Activated naive CD4-positive, alpha-beta T cell treated with anti-CD3 and anti-CD28 coated beads, Interleukin-2, amount 50 U/mL, for 24 hours (primary cell): ENCODE measurements around the gene DLX4.

Source experiments
- H3K27ac Mint-ChIP-seq: one replicate; pipeline ENCODE4 v1.8.0; 2021; ENCODE audit warnings: mild to moderate bottlenecking, mixed read lengths
- H3K27me3 Mint-ChIP-seq: one replicate; pipeline ENCODE4 v1.8.0; 2021; ENCODE audit warnings: mixed read lengths
- H3K36me3 Mint-ChIP-seq: one replicate; pipeline ENCODE4 v1.8.0; 2021; ENCODE audit warnings: mixed read lengths
- H3K4me1 Mint-ChIP-seq: one replicate; pipeline ENCODE4 v1.8.0; 2021; ENCODE audit warnings: mixed read lengths
- H3K4me3 Mint-ChIP-seq: one replicate; pipeline ENCODE4 v1.8.0; 2021; ENCODE audit warnings: mild to moderate bottlenecking, mixed read lengths
- H3K9me3 Mint-ChIP-seq: one replicate; pipeline ENCODE4 v1.8.0; 2021; ENCODE audit warnings: mixed read lengths

The DLX4 gene

DNA sequence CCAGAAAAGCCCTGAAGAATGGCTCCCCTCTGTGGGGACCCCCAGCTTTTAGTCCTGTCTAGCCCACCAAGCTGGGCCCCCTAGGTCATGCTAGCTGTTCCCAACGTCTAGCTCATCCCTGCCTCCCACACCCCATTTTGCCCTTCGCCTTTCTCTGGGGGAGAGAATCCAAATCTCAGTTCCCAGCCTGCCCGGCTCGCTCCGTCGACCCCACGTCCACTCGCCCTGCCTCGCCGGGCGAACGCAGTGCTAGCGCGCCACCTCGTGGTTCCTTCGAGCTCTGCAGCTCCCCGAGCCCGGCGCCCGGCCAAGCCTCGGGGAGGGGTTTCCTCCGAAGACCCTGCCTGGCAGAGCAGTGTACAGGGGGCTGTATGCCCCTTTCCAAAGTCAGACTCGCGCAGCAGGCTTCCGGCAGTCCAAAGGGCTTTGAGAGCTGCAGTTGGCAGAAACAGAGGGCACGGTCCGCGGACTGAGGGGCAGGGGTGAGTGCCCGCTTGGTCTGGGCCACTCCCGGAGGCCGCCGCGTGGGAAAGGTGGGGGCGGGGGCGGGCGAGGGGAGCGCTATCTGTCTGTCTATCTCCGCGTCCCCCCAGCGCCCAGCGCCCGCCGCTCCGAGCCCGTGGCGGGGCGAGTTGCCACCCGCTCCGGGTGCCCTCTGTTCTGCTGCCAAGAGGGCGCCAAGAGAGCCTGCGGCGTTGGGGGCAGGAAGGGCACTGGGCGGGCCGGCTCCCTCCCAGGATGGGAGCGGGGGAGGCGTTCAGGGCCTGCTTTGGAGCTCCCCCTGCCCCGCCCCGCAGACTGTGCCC lies 27.7 kb downstream of the DLX4 start:
- peaks cover 27% of the 10 kb centered on the region for H3K4me1 Mint-ChIP-seq
- no peaks in the 10 kb centered on the region for H3K9me3 Mint-ChIP-seq
- H3K36me3 Mint-ChIP-seq, result no peaks in the 10 kb centered on the region
- peaks cover 56% of the 10 kb centered on the region for H3K27me3 Mint-ChIP-seq
- H3K4me3 Mint-ChIP-seq, result peak overlapping the region; percentile 58
- H3K27ac Mint-ChIP-seq, result no peak overlapping the region

DNA sequence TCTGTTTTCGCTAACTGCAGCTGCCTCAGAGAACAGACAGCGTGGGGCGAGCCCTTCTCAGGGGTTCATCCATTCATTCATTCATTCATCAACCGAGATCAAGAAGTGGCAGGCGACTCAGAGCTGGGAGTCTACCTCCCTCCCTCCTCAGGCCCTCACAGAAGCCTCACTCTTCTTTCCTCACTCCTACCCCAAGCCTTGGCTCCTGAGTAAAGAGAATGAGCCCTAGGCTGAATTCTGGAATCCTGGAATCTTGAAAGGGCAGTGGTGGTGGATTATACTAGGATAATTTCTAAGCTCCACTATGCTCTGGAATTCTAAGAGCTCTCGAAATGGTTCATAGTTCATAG lies 28.3 kb downstream of the DLX4 start:
- Mint-ChIP-seq H3K27me3 (peaks cover 54% of the 10 kb centered on the region), H3K9me3 (no peaks in the 10 kb centered on the region), H3K4me1 (peaks cover 27% of the 10 kb centered on the region), H3K4me3 (peak overlapping the region; percentile 49), H3K36me3 (no peaks in the 10 kb centered on the region), H3K27ac (no peak overlapping the region)

- no peaks in the 10 kb centered on the region for H3K9me3 Mint-ChIP-seq
- H3K4me1 Mint-ChIP-seq, result peaks cover 27% of the 10 kb centered on the region
- H3K27ac Mint-ChIP-seq, result no peak overlapping the region
- no peaks in the 10 kb centered on the region for H3K36me3 Mint-ChIP-seq
- H3K4me3 Mint-ChIP-seq, result no peak overlapping the region
- peaks cover 52% of the 10 kb centered on the region for H3K27me3 Mint-ChIP-seq
These were observed 29.0 kb downstream of the DLX4 start for GRCh38 chr17:49997773-49998703.

GRCh38 chr17:49998836-49999511 lies 30.0 kb downstream of the DLX4 start:
- no peaks in the 10 kb centered on the region for H3K9me3 Mint-ChIP-seq
- H3K4me1 Mint-ChIP-seq, result peaks cover 24% of the 10 kb centered on the region
- H3K4me3 Mint-ChIP-seq, result no peak overlapping the region
- H3K36me3 Mint-ChIP-seq, result no peaks in the 10 kb centered on the region
- H3K27me3 Mint-ChIP-seq, result peaks cover 49% of the 10 kb centered on the region
- no peak overlapping the region for H3K27ac Mint-ChIP-seq

DNA sequence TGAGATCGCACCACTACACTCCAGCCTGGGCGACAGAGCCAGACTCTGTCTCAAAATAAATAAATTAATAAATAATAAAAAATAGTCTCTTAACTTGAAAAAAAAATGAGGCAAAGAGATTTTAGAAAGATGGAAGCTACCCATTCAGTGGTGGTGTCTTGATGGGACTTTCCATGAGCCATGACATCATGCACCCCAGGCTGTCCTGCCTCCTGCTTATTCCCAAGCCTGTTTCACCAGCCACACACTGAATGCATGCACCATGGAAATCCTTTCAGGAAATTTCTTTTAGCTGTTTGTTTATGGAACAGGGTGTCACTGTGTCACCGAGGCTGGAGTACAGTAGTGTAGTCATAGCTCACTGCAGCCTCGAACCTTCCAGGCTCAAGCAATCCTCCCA lies 34.9 kb downstream of the DLX4 start:
- H3K27ac Mint-ChIP-seq, result no peak overlapping the region
- peaks cover 4% of the 10 kb centered on the region for H3K36me3 Mint-ChIP-seq
- peaks cover 3% of the 10 kb centered on the region for H3K9me3 Mint-ChIP-seq
- no peak overlapping the region for H3K4me3 Mint-ChIP-seq
- no peaks in the 10 kb centered on the region for H3K4me1 Mint-ChIP-seq
- peaks cover 30% of the 10 kb centered on the region for H3K27me3 Mint-ChIP-seq

GRCh38 chr17:50009282-50009681 lies 40.3 kb downstream of the DLX4 start:
- peaks cover 10% of the 10 kb centered on the region for H3K9me3 Mint-ChIP-seq
- H3K4me1 Mint-ChIP-seq, result no peaks in the 10 kb centered on the region
- no peak overlapping the region for H3K4me3 Mint-ChIP-seq
- peaks cover 6% of the 10 kb centered on the region for H3K36me3 Mint-ChIP-seq
- H3K27me3 Mint-ChIP-seq, result peaks cover 25% of the 10 kb centered on the region
- H3K27ac Mint-ChIP-seq, result no peak overlapping the region

GRCh38 chr17:50013079-50013478 lies 44.1 kb downstream of the DLX4 start:
- H3K4me3 Mint-ChIP-seq, result no peak overlapping the region
- H3K27me3 Mint-ChIP-seq, result peaks cover 19% of the 10 kb centered on the region
- H3K36me3 Mint-ChIP-seq, result peaks cover 7% of the 10 kb centered on the region
- H3K27ac Mint-ChIP-seq, result no peak overlapping the region
- no peaks in the 10 kb centered on the region for H3K4me1 Mint-ChIP-seq
- peaks cover 16% of the 10 kb centered on the region for H3K9me3 Mint-ChIP-seq

GRCh38 chr17:50014471-50015088 lies 45.6 kb downstream of the DLX4 start:
- peaks cover 13% of the 10 kb centered on the region for H3K27me3 Mint-ChIP-seq
- peaks cover 11% of the 10 kb centered on the region for H3K9me3 Mint-ChIP-seq
- no peak overlapping the region for H3K4me3 Mint-ChIP-seq
- no peaks in the 10 kb centered on the region for H3K4me1 Mint-ChIP-seq
- peaks cover 4% of the 10 kb centered on the region for H3K36me3 Mint-ChIP-seq
- no peak overlapping the region for H3K27ac Mint-ChIP-seq

GRCh38 chr17:50015146-50015545 lies 46.2 kb downstream of the DLX4 start:
- H3K27me3 Mint-ChIP-seq, result peaks cover 13% of the 10 kb centered on the region

DNA sequence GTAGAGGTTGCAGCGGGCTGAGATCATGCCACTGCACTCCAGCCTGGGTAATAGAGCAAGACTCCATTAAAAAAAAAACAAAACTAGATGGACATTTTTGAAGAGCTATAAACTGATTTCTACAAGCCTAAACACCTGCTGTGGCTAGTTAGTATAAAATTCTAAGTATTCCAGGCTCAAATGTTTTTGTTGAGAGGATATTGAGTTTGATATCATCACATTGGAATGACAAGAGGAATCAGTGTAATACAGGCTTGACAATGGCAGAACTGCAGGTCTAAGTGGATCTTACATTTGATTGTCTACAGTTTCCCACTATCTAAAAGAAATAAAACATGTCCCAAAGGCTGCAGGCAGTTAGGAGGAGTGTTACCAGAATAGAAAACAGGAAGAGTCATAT lies 49.9 kb downstream of the DLX4 start:
- Mint-ChIP-seq H3K9me3 (peaks cover 7% of the 10 kb centered on the region), H3K36me3 (peaks cover 3% of the 10 kb centered on the region), H3K27ac (no peak overlapping the region), H3K4me1 (no peaks in the 10 kb centered on the region), H3K27me3 (no peaks in the 10 kb centered on the region), H3K4me3 (no peak overlapping the region)

More at GRCh38 chr17:50015146-50015545, 46.2 kb downstream of the DLX4 start:
- Mint-ChIP-seq H3K36me3 (peaks cover 4% of the 10 kb centered on the region), H3K4me3 (no peak overlapping the region), H3K27ac (no peak overlapping the region), H3K9me3 (peaks cover 11% of the 10 kb centered on the region), H3K4me1 (no peaks in the 10 kb centered on the region)

GRCh38 chr17:50020841-50021599 lies 52.0 kb downstream of the DLX4 start:
- Mint-ChIP-seq H3K9me3 (no peaks in the 10 kb centered on the region), H3K27ac (no peak overlapping the region), H3K36me3 (no peaks in the 10 kb centered on the region), H3K4me3 (no peak overlapping the region), H3K4me1 (no peaks in the 10 kb centered on the region), H3K27me3 (no peaks in the 10 kb centered on the region)

- Mint-ChIP-seq H3K36me3 (no peaks in the 10 kb centered on the region), H3K27ac (no peak overlapping the region), H3K4me1 (peaks cover 4% of the 10 kb centered on the region), H3K4me3 (no peak overlapping the region), H3K27me3 (no peaks in the 10 kb centered on the region), H3K9me3 (no peaks in the 10 kb centered on the region)
These were observed 52.8 kb downstream of the DLX4 start for GRCh38 chr17:50021681-50022370.

DNA sequence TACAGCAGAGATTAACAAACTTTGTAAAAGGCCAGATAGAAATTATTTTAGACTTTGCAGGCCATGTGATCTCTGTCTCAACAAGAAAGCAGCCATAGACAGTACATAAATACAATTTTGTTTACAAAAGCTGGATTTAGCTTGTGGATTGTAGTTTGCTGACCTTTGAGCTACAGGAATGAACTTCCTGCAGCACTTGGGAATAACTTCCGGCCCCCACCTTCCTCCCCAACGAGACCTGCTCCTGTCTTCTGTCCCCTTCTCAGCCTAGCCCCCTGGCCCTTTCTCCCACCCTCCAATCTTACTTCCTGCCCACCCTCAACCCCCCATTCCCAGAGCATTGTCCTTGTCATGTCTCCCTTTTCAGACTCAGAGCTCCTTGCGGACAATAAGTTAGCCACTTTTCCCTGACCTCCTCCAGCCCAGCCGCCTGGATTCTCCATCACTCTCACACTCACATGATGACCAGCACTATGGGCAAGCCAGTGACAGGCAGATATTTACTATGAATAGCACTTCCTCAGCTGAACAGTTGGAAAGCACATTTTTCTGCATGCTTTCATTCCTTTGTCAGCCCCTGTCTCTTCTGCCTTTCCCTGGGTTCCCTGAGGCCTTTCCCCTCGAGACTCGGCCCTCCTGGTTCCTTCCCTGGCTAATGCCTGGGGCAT lies 53.6 kb downstream of the DLX4 start:
- H3K4me3 Mint-ChIP-seq, result no peak overlapping the region
- peaks cover 3% of the 10 kb centered on the region for H3K27me3 Mint-ChIP-seq
- peaks cover 9% of the 10 kb centered on the region for H3K4me1 Mint-ChIP-seq
- H3K36me3 Mint-ChIP-seq, result no peaks in the 10 kb centered on the region
- no peak overlapping the region for H3K27ac Mint-ChIP-seq
- no peaks in the 10 kb centered on the region for H3K9me3 Mint-ChIP-seq

GRCh38 chr17:50023520-50023919 lies 54.5 kb downstream of the DLX4 start:
- Mint-ChIP-seq H3K9me3 (no peaks in the 10 kb centered on the region), H3K27ac (no peak overlapping the region), H3K4me3 (no peak overlapping the region), H3K36me3 (no peaks in the 10 kb centered on the region), H3K4me1 (peaks cover 14% of the 10 kb centered on the region), H3K27me3 (peaks cover 10% of the 10 kb centered on the region)
